Spleen (tissue), 11 donors: Measurements from ENCODE around the gene FBXL17. TPM values are rescaled to one million over a fixed set of nuclear protein-coding genes. Genes with fewer than 3 reads are reported as not detected.

ENCODE experiments used
- DNase-seq: peaks from one replicate; pipeline ENCODE4 v3.0.0-alpha.2; 2020
- H3K27ac ChIP-seq, 8 donors: fragments of 200-600 bp; sonication (generic) in 7 of 8; 1 replicate in 4 of 8; 2 replicates in 4 of 8; pipeline versions ENCODE4 v1.5.0 to v1.8.0; 2016 to 2021; ENCODE audit warnings: inconsistent platforms in 4 of 8, mild to moderate bottlenecking in 4 of 8, moderate library complexity in 1 of 8
- H3K27me3 ChIP-seq, 7 donors: fragments of 200-600 bp; sonication (generic) in 6 of 7; replicated peaks in 1 of 7; 1 replicate in 4 of 7; 2 replicates in 3 of 7; pipeline versions ENCODE4 v1.5.0 to v1.8.0; 2016 to 2021; ENCODE audit warnings: inconsistent platforms in 3 of 7, mild to moderate bottlenecking in 1 of 7
- H3K36me3 ChIP-seq, 6 donors: fragments of 200-600 bp; sonication (generic) in 5 of 6; 1 replicate in 4 of 6; 2 replicates in 2 of 6; pipeline versions ENCODE4 v1.5.0 to v1.8.0; 2016 to 2021; ENCODE audit warnings: inconsistent platforms in 2 of 6
- H3K4me1 ChIP-seq, 6 donors: fragments of 200-600 bp; sonication (generic) in 5 of 6; 1 replicate in 3 of 6; 2 replicates in 3 of 6; pipeline versions ENCODE4 v1.5.0 to v1.8.0; 2016 to 2021; ENCODE audit warnings: inconsistent platforms in 3 of 6
- H3K4me3 ChIP-seq, 8 donors: fragments of 200-600 bp; sonication (generic) in 7 of 8; 1 replicate in 4 of 8; 2 replicates in 4 of 8; pipeline versions ENCODE4 v1.5.0 to v1.8.0; 2016 to 2021; ENCODE audit warnings: inconsistent platforms in 4 of 8, mild to moderate bottlenecking in 4 of 8, moderate library complexity in 2 of 8
- H3K9me3 ChIP-seq, 8 donors: fragments of 200-600 bp; sonication (generic) in 7 of 8; 1 replicate in 4 of 8; 2 replicates in 4 of 8; pipeline versions ENCODE4 v1.5.0 to v1.8.0; 2016 to 2021; ENCODE audit warnings: inconsistent platforms in 4 of 8
- CTCF ChIP-seq, 11 experiments: fragments of 200-600 bp in 7 of 11; fragments of 450-650 bp in 4 of 11; sonication (generic) in 4 of 11; IDR thresholded peaks in 8 of 11; conservative IDR thresholded peaks in 3 of 11; 1 replicate in 7 of 11; 2 replicates in 4 of 11; pipeline versions ENCODE4 v1.4.0 to v1.8.0; 2016 to 2021; ENCODE audit warnings: antibody characterized with exemption in 11 of 11, inconsistent platforms in 4 of 11, mild to moderate bottlenecking in 1 of 11
- POLR2A ChIP-seq, 3 donors: fragments of 450-650 bp; IDR thresholded peaks; one replicate each; pipeline ENCODE4 v1.5.1; 2017; ENCODE audit warnings: antibody characterized with exemption in 3 of 3, mild to moderate bottlenecking in 1 of 3
- POLR2AphosphoS5 ChIP-seq, 3 donors: sonication (generic); formaldehyde crosslinking; IDR thresholded peaks; one replicate each; pipeline ENCODE4 v1.5.1; 2017; ENCODE audit warnings: antibody characterized with exemption in 3 of 3
- WGBS, 5 donors: extraction: QIAGEN DNeasy Blood & Tissue Kit in 3 of 5; methylation state at CpG; one replicate each; pipeline versions ENCODE4 v1.1.5 to v1.1.7; 2013 to 2018; 5-methylcytosine and 5-hydroxymethylcytosine counted together
- intact Hi-C: fragments of 100-400 bp; cut with DNase I; formaldehyde crosslinking; loops from one replicate; pipeline ENCODE4 v1.15.0; 2023; ENCODE audit warnings: low total_unique reads
- polyA plus RNA-seq, 3 donors: library from polyadenylated mRNA; stranded (reverse); fragments of 200-250 nt; gene quantifications; one replicate each; pipeline ENCODE4 v1.2.1, GENCODE V29; 2013
- total RNA-seq, 7 donors: library from RNA; depleted of rRNA in 3 of 7; stranded (reverse); fragments of >200 nt in 3 of 7; fragmentation: NEBNext Ultra II Directional in 4 of 7; extraction: Animal tissue kit (Norgen Biotek cat#: 25700) in 4 of 7; gene quantifications; one replicate each; pipeline versions ENCODE4 v1.1.0 to v1.2.1, GENCODE V29; 2016 to 2021
- donor health status: healthy with polysubstance abuse.
- donor health status: DM: no; HTN: no; CAD: no; lungs with moderate emphysema.
- donor health status: DM: no; HTN: no; CAD: no.
- donor health status: Bipolar disorder and iron deficiency.
- donor health status: healthy.
- donor health status: DM: no; HTN: no; CAD: no.
- donor health status: DM: yes; HTN: yes; CAD: no.

FBXL17 gene
- total and polyA plus RNA-seq, 10 donors: 5.1 to 39.9 (median 21.8) TPM

GRCh38 chr5:108003178-108003577 is 378.7 kb downstream of the FBXL17 start:
- Histone ChIP-seq H3K36me3 (no peaks in the 10 kb centered on the region), H3K9me3 (no peaks in the 10 kb centered on the region), H3K27ac (peak overlapping the region in 4 of 8 donors; percentile 21 to 54 (median 32)), H3K4me1 (peaks cover 0 to 17% (median 10%) of the 10 kb centered on the region in 6 donors), H3K27me3 (no peaks in the 10 kb centered on the region), H3K4me3 (peak overlapping the region in 2 of 8 donors; percentile 15 to 36)
- 0 to 3% (median 0%) methylated on average over 1 of the region's 1 CpG for WGBS, 5 donors
- TF ChIP-seq POLR2A (IDR thresholded peaks at IDR 0.05): no peak
- no peak for TF ChIP-seq CTCF (IDR thresholded peaks at IDR 0.05 in 8 of 11, conservative IDR thresholded peaks at IDR 0.05 in 3 of 11)
- TF ChIP-seq POLR2AphosphoS5 (IDR thresholded peaks at IDR 0.05): no peak
- no peak for DNase-seq
- intact Hi-C loops: no loop called here

- Histone ChIP-seq H3K4me1 (peaks cover 0 to 17% (median 10%) of the 10 kb centered on the region in 6 donors), H3K27ac (no peak overlapping the region), H3K36me3 (peaks cover 0 to 5% (median 0%) of the 10 kb centered on the region in 6 donors), H3K4me3 (no peak overlapping the region), H3K9me3 (no peaks in the 10 kb centered on the region), H3K27me3 (no peaks in the 10 kb centered on the region)
- WGBS, 5 donors: 84 to 99% (median 94%) methylated on average over 4 of the region's 4 CpGs
- TF ChIP-seq POLR2AphosphoS5 (IDR thresholded peaks at IDR 0.05): no peak
- TF ChIP-seq POLR2A (IDR thresholded peaks at IDR 0.05): no peak
- no peak for TF ChIP-seq CTCF (IDR thresholded peaks at IDR 0.05 in 8 of 11, conservative IDR thresholded peaks at IDR 0.05 in 3 of 11)
- no peak for DNase-seq
- intact Hi-C loops: no loop called here
Observed at GRCh38 chr5:108001222-108001621, 380.7 kb downstream of the FBXL17 start.

- TF ChIP-seq CTCF (IDR thresholded peaks at IDR 0.05 in 8 of 11, conservative IDR thresholded peaks at IDR 0.05 in 3 of 11) (no peak), POLR2AphosphoS5 (IDR thresholded peaks at IDR 0.05) (no peak), POLR2A (IDR thresholded peaks at IDR 0.05) (no peak)
- intact Hi-C loops: no loop called here
- Histone ChIP-seq H3K4me1 (peaks cover 0 to 1% (median 0%) of the 10 kb centered on the region in 6 donors), H3K27ac (no peak overlapping the region), H3K27me3 (no peaks in the 10 kb centered on the region), H3K9me3 (no peaks in the 10 kb centered on the region), H3K4me3 (no peak overlapping the region), H3K36me3 (peaks cover 0 to 5% (median 0%) of the 10 kb centered on the region in 6 donors)
- WGBS, 5 donors: 71 to 91% (median 83%) methylated on average over 4 of the region's 4 CpGs
- DNase-seq: no peak
Observed at GRCh38 chr5:107997338-107997980, 384.4 kb downstream of the FBXL17 start.

- Histone ChIP-seq H3K4me3 (no peak overlapping the region), H3K9me3 (no peaks in the 10 kb centered on the region), H3K4me1 (peaks cover 0 to 7% (median 0%) of the 10 kb centered on the region in 6 donors), H3K27ac (no peak overlapping the region), H3K27me3 (no peaks in the 10 kb centered on the region), H3K36me3 (peaks cover 0 to 5% (median 0%) of the 10 kb centered on the region in 6 donors)
- TF ChIP-seq CTCF (IDR thresholded peaks at IDR 0.05 in 8 of 11, conservative IDR thresholded peaks at IDR 0.05 in 3 of 11) (no peak), POLR2A (IDR thresholded peaks at IDR 0.05) (no peak), POLR2AphosphoS5 (IDR thresholded peaks at IDR 0.05) (no peak)
- intact Hi-C loops: no loop called here
- 90 to 97% (median 94%) methylated on average over 2 of the region's 2 CpGs for WGBS, 5 donors
- DNase-seq: no peak
Observed at GRCh38 chr5:107993341-107993740, 388.6 kb downstream of the FBXL17 start.
